Measurements from ENCODE around the gene GABRA4. TPM values are rescaled to one million over a fixed set of nuclear protein-coding genes. Genes with fewer than 3 reads are reported as not detected.

Gene GABRA4
- total RNA-seq, 1 donor from 2014 or later: 0.21 TPM

GRCh38 chr4:46979283-46979682 is 14.1 kb downstream of the GABRA4 start:
- DNase-seq: no peak

- no peak for DNase-seq
Measured at GRCh38 chr4:46977245-46977644, 16.1 kb downstream of the GABRA4 start.

- no peak for DNase-seq
Measured at GRCh38 chr4:46975812-46976553, 17.4 kb downstream of the GABRA4 start.

GRCh38 chr4:46974891-46975543 is 18.4 kb downstream of the GABRA4 start:
- no peak for DNase-seq

- no peak for DNase-seq
Measured at GRCh38 chr4:46968847-46969246, 24.5 kb downstream of the GABRA4 start.

- DNase-seq: no peak
Measured at GRCh38 chr4:46967631-46968030, 25.8 kb downstream of the GABRA4 start.

- DNase-seq: no peak
Measured at GRCh38 chr4:46958742-46959488, 34.5 kb downstream of the GABRA4 start.

GRCh38 chr4:46956451-46956850 is 36.9 kb downstream of the GABRA4 start:
- DNase-seq: peak; percentile 5

- no peak for DNase-seq
Measured at GRCh38 chr4:46955601-46956000, 37.8 kb downstream of the GABRA4 start.

GRCh38 chr4:46954643-46955042 is 38.7 kb downstream of the GABRA4 start:
- no peak for DNase-seq

- no peak for DNase-seq
Measured at GRCh38 chr4:46953564-46953963, 39.8 kb downstream of the GABRA4 start.

GRCh38 chr4:46952451-46952850 is 40.9 kb downstream of the GABRA4 start:
- peak; percentile 11 for DNase-seq

- no peak for DNase-seq
Measured at GRCh38 chr4:46950826-46951225, 42.6 kb downstream of the GABRA4 start.

GRCh38 chr4:46949822-46950221 is 43.6 kb downstream of the GABRA4 start:
- DNase-seq: no peak

GRCh38 chr4:46947541-46947940 is 45.8 kb downstream of the GABRA4 start:
- no peak for DNase-seq

GRCh38 chr4:46946919-46947536 is 46.4 kb downstream of the GABRA4 start:
- DNase-seq: no peak

GRCh38 chr4:46945062-46945461 is 48.3 kb downstream of the GABRA4 start:
- no peak for DNase-seq

- DNase-seq: no peak
Measured at GRCh38 chr4:46944345-46944744, 49.0 kb downstream of the GABRA4 start.

GRCh38 chr4:46937493-46937892 is 55.9 kb downstream of the GABRA4 start:
- DNase-seq: no peak

- DNase-seq: no peak
Measured at GRCh38 chr4:46934726-46935125, 58.7 kb downstream of the GABRA4 start.

- no peak for DNase-seq
Measured at GRCh38 chr4:46933686-46934085, 59.7 kb downstream of the GABRA4 start.

- peak; percentile 31 for DNase-seq
Measured at GRCh38 chr4:46931981-46932380, 61.4 kb downstream of the GABRA4 start.

- DNase-seq: no peak
Measured at GRCh38 chr4:46930891-46931290, 62.5 kb downstream of the GABRA4 start.
